ENCODE results near the gene ATP9A.

DNA sequence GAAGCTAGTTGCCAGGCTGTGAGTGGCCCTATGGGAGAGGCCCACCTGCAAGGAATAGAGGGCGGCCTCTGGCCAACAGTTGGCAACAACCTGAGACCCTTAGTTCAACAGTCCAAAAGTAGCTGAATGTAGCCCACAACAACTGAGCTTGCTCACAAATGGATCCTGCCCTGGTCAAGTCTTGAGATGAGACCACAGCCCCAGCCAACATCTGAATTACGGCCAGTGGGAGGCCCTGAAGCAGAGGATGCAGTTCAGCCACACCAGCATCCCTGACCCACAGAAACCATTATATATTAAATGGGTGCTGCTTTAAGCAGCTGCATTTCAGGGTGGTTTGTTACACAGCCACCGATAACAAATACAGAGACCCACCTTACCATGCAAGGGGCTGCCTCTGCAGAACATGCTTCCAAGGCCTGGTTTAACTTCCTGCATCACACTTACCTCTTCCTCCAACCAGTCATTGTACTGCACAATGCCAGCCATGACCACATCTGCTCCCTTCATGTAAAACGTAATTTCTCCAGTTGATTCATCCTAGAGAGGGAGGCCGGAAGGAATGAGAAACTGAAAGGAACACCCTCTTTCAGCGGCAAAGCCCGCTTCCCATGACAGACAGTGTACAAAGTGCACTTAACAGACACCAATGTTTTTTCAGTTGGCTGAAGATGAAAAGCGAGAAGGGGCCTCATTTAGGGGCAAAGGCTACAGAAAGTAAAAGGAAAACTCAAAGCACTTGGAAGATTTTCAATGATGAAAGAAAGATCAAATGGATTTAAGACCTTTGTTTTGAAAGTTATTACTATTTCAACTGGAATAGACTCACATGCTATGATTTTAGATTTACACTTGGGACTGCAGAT is 139.4 kb downstream of the ATP9A start:
- TF ChIP-seq POLR2A (IDR thresholded peaks at IDR 0.05), result no peak
- no peak for TF ChIP-seq CTCF (IDR thresholded peaks at IDR 0.05)
- TF ChIP-seq EP300 (IDR thresholded peaks at IDR 0.05), result no peak
